Trophoblast cell (in vitro differentiated cells and primary cell): ENCODE measurements around the gene SLC12A9.

Experiments
- DNase-seq, 2 donors: peaks; one replicate each; pipeline ENCODE4 v3.0.0-alpha.2; 2016
- H2AFZ ChIP-seq: 2 replicates; pipeline ENCODE4 v1.6.1; 2013; ENCODE audit warnings: low read length, moderate library complexity, mild to moderate bottlenecking; ENCODE audit not compliant: insufficient read depth, poor library complexity
- H2AK5ac ChIP-seq: 2 replicates; pipeline ENCODE4 v1.6.1; 2013; ENCODE audit warnings: mild to moderate bottlenecking, low read length
- H2BK120ac ChIP-seq: 2 replicates; pipeline ENCODE4 v1.6.1; 2013; ENCODE audit warnings: low read length, mild to moderate bottlenecking, moderate library complexity; ENCODE audit not compliant: insufficient read depth, poor library complexity
- H2BK12ac ChIP-seq: 2 replicates; pipeline ENCODE4 v1.6.1; 2013; ENCODE audit warnings: mild to moderate bottlenecking, low read length, moderate library complexity
- H2BK5ac ChIP-seq: 2 replicates; pipeline ENCODE4 v1.6.1; 2013; ENCODE audit warnings: low read length, low read depth, moderate library complexity, mild to moderate bottlenecking; ENCODE audit not compliant: poor library complexity
- H3K14ac ChIP-seq: 2 replicates; pipeline ENCODE4 v1.6.1; 2013; ENCODE audit warnings: mild to moderate bottlenecking, low read length
- H3K18ac ChIP-seq: 2 replicates; pipeline ENCODE4 v1.6.1; 2013; ENCODE audit warnings: mild to moderate bottlenecking, low read length
- H3K23ac ChIP-seq: 2 replicates; pipeline ENCODE4 v1.6.1; 2013; ENCODE audit warnings: low read length
- H3K27ac ChIP-seq: 2 replicates; pipeline ENCODE4 v1.5.1; 2013; ENCODE audit warnings: low read depth, mild to moderate bottlenecking, inconsistent platforms, low read length, moderate library complexity
- H3K27me3 ChIP-seq: 2 replicates; pipeline ENCODE4 v1.6.1; 2013; ENCODE audit warnings: inconsistent platforms, mild to moderate bottlenecking, low read length, moderate library complexity; ENCODE audit not compliant: insufficient read depth
- H3K36me3 ChIP-seq, 2 experiments: 1 replicate in 1 of 2; 2 replicates in 1 of 2; pipeline ENCODE4 v1.6.1; 2013; ENCODE audit warnings: low read length in 2 of 2, mild to moderate bottlenecking in 2 of 2, moderate library complexity in 1 of 2; ENCODE audit not compliant: insufficient read depth in 2 of 2, control insufficient read depth in 1 of 2
- H3K4ac ChIP-seq: 2 replicates; pipeline ENCODE4 v1.6.1; 2013; ENCODE audit warnings: low read depth, mild to moderate bottlenecking, low read length, moderate library complexity
- H3K4me1 ChIP-seq, 2 experiments: 1 replicate in 1 of 2; 2 replicates in 1 of 2; pipeline ENCODE4 v1.6.1; 2013; ENCODE audit warnings: low read length in 2 of 2, mild to moderate bottlenecking in 2 of 2, moderate library complexity in 1 of 2; ENCODE audit not compliant: insufficient read depth in 2 of 2, control insufficient read depth in 1 of 2
- H3K4me2 ChIP-seq: 2 replicates; pipeline ENCODE4 v1.6.1; 2013; ENCODE audit warnings: inconsistent platforms, mild to moderate bottlenecking, low read length, moderate library complexity
- H3K4me3 ChIP-seq: 2 replicates; pipeline ENCODE4 v1.5.1; 2013; ENCODE audit warnings: mild to moderate bottlenecking, low read depth, low read length, inconsistent platforms
- H3K79me1 ChIP-seq: one replicate; pipeline ENCODE4 v1.6.1; 2013; ENCODE audit warnings: low read length
- H3K79me2 ChIP-seq: 2 replicates; pipeline ENCODE4 v1.6.1; 2013; ENCODE audit warnings: low read length, mild to moderate bottlenecking; ENCODE audit not compliant: control insufficient read depth, insufficient read depth, poor library complexity
- H3K9ac ChIP-seq: 2 replicates; pipeline ENCODE4 v1.6.1; 2013; ENCODE audit warnings: mild to moderate bottlenecking, low read length
- H3K9me3 ChIP-seq: 2 replicates; pipeline ENCODE4 v1.6.1; 2013; ENCODE audit warnings: low read depth, mild to moderate bottlenecking, control low read depth, inconsistent platforms, low read length; ENCODE audit not compliant: insufficient read depth
- H4K12ac ChIP-seq: 2 replicates; pipeline ENCODE4 v1.6.1; 2013; ENCODE audit warnings: low read depth, mild to moderate bottlenecking, low read length, moderate library complexity
- H4K8ac ChIP-seq: 2 replicates; pipeline ENCODE4 v1.6.1; 2013; ENCODE audit warnings: low read depth, mild to moderate bottlenecking, low read length, moderate library complexity
- H4K91ac ChIP-seq: one replicate; pipeline ENCODE4 v1.6.1; 2013; ENCODE audit warnings: low read depth, mild to moderate bottlenecking, low read length, moderate library complexity
- WGBS: extraction: QIAGEN DNeasy Blood & Tissue Kit; methylation state at CpG from one replicate; pipeline ENCODE4 v1.1.7; 2013; ENCODE audit warnings: missing lambda C conversion rate; ENCODE audit not compliant: insufficient read length, insufficient coverage; ENCODE audit errors: extremely low coverage; 5-methylcytosine and 5-hydroxymethylcytosine counted together

SLC12A9 gene

DNA sequence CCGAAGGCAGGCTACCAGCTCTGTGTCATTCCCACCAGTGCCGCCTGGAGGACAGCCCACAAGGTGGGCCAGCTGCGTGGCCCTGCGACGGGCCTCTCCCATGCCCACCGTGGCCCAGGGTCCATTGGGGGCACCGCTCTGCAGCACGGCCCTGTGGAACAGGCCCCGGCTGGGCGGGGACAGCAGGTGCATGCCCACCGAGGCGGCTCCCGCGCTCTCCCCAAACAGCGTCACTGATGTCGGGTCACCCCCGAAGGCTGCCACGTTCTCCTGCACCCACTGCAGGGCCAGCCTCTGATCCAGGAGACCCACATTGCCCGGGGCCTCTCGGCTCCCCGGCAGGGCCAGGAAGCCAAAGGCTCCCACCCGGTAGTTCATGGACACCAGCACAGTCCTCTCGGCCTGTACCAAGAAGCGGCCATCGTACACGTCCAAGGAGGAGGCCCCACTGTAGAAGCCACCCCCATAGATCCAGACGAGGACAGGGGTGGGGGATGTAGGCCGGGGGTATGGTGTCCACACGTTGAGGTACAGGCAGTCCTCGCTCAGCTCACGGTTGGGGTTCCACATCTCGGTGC lies 40.9 kb downstream of the SLC12A9 start:
- H4K91ac ChIP-seq = no peak overlapping the region
- H3K9me3 ChIP-seq = no peaks in the 10 kb centered on the region
- H2AFZ ChIP-seq = no peak overlapping the region
- H3K9ac ChIP-seq = no peak overlapping the region
- no peak overlapping the region for H3K4ac ChIP-seq
- no peak overlapping the region for H3K27ac ChIP-seq
- H4K12ac ChIP-seq = no peak overlapping the region
- H2BK12ac ChIP-seq = peak overlapping the region; percentile 16
- H3K79me1 ChIP-seq = peaks cover 24% of the 10 kb centered on the region
- H3K23ac ChIP-seq = no peak overlapping the region
- H3K18ac ChIP-seq = no peak overlapping the region
- DNase-seq = no peak
- H3K79me2 ChIP-seq = peaks cover 17% of the 10 kb centered on the region
- H3K4me1 ChIP-seq = peaks cover 27 to 49% of the 10 kb centered on the region in 2 experiments
- H2BK120ac ChIP-seq = no peak overlapping the region
- H2AK5ac ChIP-seq = peak overlapping the region; percentile 9
- no peak overlapping the region for H3K14ac ChIP-seq
- no peak overlapping the region for H4K8ac ChIP-seq
- no peak overlapping the region for H3K4me3 ChIP-seq
- peaks cover 15 to 19% of the 10 kb centered on the region in 2 experiments for H3K36me3 ChIP-seq
- H2BK5ac ChIP-seq = no peak overlapping the region
- WGBS = no CpG with 5 or more reads among the region's 32 CpGs
- peaks cover 9% of the 10 kb centered on the region for H3K27me3 ChIP-seq
- no peak overlapping the region for H3K4me2 ChIP-seq

DNA sequence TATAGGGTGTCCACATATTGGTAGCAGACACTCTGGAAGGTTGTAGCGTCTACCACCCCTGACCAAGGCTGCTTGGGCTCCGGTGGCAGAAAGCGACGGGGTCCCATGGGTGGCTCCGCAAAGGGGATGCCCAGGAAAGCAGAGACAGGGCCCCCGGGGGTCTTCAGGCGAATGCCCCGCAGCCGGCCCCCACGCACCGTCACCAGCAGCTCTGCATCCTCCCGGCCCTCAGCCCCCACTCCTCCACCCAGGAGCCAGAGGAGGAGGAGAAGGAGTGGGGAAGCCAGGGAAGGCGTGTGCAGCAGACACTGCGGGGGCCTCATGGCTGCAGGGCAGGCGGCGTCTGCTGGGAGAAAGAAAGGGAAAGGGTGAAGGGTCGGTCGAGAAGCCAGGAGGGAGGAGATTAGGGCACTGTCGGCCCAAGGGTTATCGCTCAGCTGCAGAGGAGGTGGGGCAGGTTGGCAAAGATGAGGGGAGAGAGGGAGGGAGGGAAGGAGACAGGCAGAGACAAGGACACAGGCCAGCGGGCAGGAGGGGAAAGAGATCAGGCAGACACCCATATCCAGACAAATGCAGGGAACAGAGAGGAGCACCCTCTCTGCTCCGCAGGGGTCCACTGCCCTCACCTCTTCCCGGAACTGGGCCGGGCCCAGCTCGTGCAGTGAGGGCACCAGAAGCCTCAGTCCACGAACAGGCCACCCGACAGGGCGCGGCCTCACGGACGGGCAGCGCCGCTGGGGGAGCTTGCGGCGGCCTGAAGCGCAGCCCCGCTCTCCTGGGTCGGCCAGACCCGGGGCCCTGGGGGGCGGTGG lies 41.6 kb downstream of the SLC12A9 start:
- Histone ChIP-seq H2AFZ (no peak overlapping the region), H2BK12ac (peak overlapping the region; percentile 14), H3K9me3 (no peaks in the 10 kb centered on the region), H3K79me1 (peaks cover 22% of the 10 kb centered on the region), H2BK120ac (peak overlapping the region; percentile 69), H4K91ac (peak overlapping the region; percentile 54), H3K4me1 (peaks cover 27 to 43% of the 10 kb centered on the region in 2 experiments), H3K14ac (no peak overlapping the region), H2AK5ac (no peak overlapping the region), H3K27me3 (peaks cover 9% of the 10 kb centered on the region), H3K79me2 (peaks cover 12% of the 10 kb centered on the region), H2BK5ac (peak overlapping the region; percentile 8), H3K4ac (peak overlapping the region; percentile 17), H4K12ac (no peak overlapping the region), H4K8ac (peak overlapping the region; percentile 54), H3K18ac (peak overlapping the region; percentile 21), H3K23ac (no peak overlapping the region), H3K4me3 (no peak overlapping the region), H3K36me3 (peaks cover 10 to 13% of the 10 kb centered on the region in 2 experiments), H3K4me2 (peak overlapping the region; percentile 85), H3K27ac (no peak overlapping the region), H3K9ac (no peak overlapping the region)
- DNase-seq = no peak
- WGBS = no CpG with 5 or more reads among the region's 40 CpGs

DNA sequence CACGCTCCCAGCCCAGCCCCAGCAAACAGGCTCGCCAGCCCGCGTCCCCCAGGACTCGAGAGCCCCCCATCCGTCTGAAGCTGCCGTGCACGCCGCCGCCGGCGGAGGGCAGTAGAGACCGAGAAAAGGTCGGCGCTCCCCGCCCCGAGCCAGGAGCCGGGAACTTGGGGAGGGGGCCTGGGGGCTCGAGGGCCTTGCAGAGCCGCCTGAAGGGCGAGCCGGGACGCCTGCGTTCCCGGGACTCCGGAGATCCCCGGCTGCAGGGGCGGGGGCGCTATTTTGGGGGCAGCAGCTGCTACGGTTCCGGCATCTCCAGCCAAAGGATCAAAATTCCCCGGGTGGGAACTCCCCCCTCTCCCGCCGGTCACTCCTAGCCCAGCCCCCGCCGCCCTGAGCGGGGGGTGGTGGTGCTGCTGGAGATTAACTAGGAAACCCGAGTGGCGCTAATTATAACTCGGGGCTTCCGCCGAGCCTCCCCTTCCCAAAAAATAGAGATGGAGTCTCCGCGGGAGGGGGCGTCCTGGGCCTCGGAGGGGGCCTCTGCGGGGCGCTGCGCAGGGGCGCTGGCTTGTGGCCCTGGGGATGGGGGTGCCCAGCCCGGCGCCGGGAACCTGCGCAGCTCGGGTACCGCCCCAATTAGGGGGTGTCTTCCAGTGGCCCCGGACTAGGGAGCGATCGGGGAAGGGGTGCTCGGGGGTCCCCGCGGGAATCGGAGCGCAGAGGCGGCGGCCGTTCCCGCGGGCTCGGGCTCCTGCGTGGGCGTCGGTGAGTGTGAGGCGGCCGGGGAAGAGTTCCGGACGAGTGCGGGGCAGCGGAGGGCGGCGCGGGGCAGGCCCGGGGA lies 42.6 kb downstream of the SLC12A9 start:
- peaks cover 15% of the 10 kb centered on the region for H3K79me1 ChIP-seq
- H3K4me1 ChIP-seq = peaks cover 27 to 41% of the 10 kb centered on the region in 2 experiments
- peaks cover 9% of the 10 kb centered on the region for H3K27me3 ChIP-seq
- peak in 1 of 2 donors; percentile 39 for DNase-seq
- peaks cover 10 to 13% of the 10 kb centered on the region in 2 experiments for H3K36me3 ChIP-seq
- H3K18ac ChIP-seq = peak overlapping the region; percentile 63
- peak overlapping the region; percentile 64 for H4K91ac ChIP-seq
- peak overlapping the region; percentile 69 for H2BK120ac ChIP-seq
- H2AFZ ChIP-seq = peak overlapping the region; percentile 25
- H3K79me2 ChIP-seq = peaks cover 8% of the 10 kb centered on the region
- no CpG with 5 or more reads among the region's 83 CpGs for WGBS
- H3K4me3 ChIP-seq = peak overlapping the region; percentile 67
- no peaks in the 10 kb centered on the region for H3K9me3 ChIP-seq
- H3K23ac ChIP-seq = no peak overlapping the region
- H3K9ac ChIP-seq = no peak overlapping the region
- no peak overlapping the region for H3K27ac ChIP-seq
- peak overlapping the region; percentile 17 for H3K4ac ChIP-seq
- H2BK5ac ChIP-seq = no peak overlapping the region
- H3K4me2 ChIP-seq = peak overlapping the region; percentile 85
- H2AK5ac ChIP-seq = no peak overlapping the region
- no peak overlapping the region for H4K12ac ChIP-seq
- peak overlapping the region; percentile 20 for H3K14ac ChIP-seq
- H4K8ac ChIP-seq = peak overlapping the region; percentile 54
- H2BK12ac ChIP-seq = no peak overlapping the region

DNA sequence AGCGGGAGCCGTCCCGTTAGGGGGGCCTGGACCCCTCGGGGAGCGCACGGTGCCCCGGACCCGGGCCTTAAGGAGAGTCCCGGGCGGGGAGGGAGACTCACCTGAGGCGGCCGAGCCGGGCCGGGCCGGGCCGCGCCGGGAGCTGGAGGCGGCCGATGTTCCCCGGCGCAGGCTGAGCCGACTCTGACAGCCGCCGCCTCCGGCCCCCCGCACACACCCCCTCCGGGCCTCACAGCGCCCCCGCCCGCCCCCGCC lies 43.1 kb downstream of the SLC12A9 start, which contains the start of gene ACHE:
TSS of gene ACHE (minus strand) at position 188 of the 255 bp plus-strand sequence. CDS start 1,656 bp downstream, outside the sequence.
- H3K14ac ChIP-seq = peak within 1 kb of the TSS; percentile 20
- peaks cover 26 to 40% of the 10 kb centered on the region in 2 experiments for H3K4me1 ChIP-seq
- H3K4me2 ChIP-seq = peak within 1 kb of the TSS; percentile 85
- H4K91ac ChIP-seq = peak within 1 kb of the TSS; percentile 64
- no peaks in the 10 kb centered on the region for H3K9me3 ChIP-seq
- peak within 1 kb of the TSS; percentile 54 for H4K8ac ChIP-seq
- peak within 1 kb of the TSS; percentile 17 for H3K4ac ChIP-seq
- H3K23ac ChIP-seq = no peak within 1 kb of the TSS
- no peak within 1 kb of the TSS for H4K12ac ChIP-seq
- DNase-seq = no peak
- peak within 1 kb of the TSS; percentile 69 for H2BK120ac ChIP-seq
- H3K9ac ChIP-seq = no peak within 1 kb of the TSS
- no peak within 1 kb of the TSS for H3K27ac ChIP-seq
- peaks cover 5% of the 10 kb centered on the region for H3K79me2 ChIP-seq
- H2BK12ac ChIP-seq = no peak within 1 kb of the TSS
- no CpG with 5 or more reads among the region's 32 CpGs for WGBS
- peaks cover 9% of the 10 kb centered on the region for H3K27me3 ChIP-seq
- H3K36me3 ChIP-seq = peaks cover 10 to 13% of the 10 kb centered on the region in 2 experiments
- peak within 1 kb of the TSS; percentile 67 for H3K4me3 ChIP-seq
- H2AFZ ChIP-seq = peak within 1 kb of the TSS; percentile 25
- H2BK5ac ChIP-seq = no peak within 1 kb of the TSS
- peak within 1 kb of the TSS; percentile 63 for H3K18ac ChIP-seq
- no peak within 1 kb of the TSS for H2AK5ac ChIP-seq
- peaks cover 12% of the 10 kb centered on the region for H3K79me1 ChIP-seq
